Uterus (tissue), 4 donors: Measurements from ENCODE around the gene KCNJ10. TPM values are rescaled to one million over a fixed set of nuclear protein-coding genes. Genes with fewer than 3 reads are reported as not detected.

ENCODE experiments used
- DNase-seq, 2 donors: peaks; one replicate each; pipeline ENCODE4 v3.0.0-alpha.2; 2019 to 2020
- H3K27ac ChIP-seq, 2 donors: fragments of 200-600 bp; sonication (generic); 1 replicate in 1 of 2; 2 replicates in 1 of 2; pipeline ENCODE4 v1.5.1; 2016 to 2018
- H3K27me3 ChIP-seq, 2 donors: fragments of 200-600 bp; sonication (generic); one replicate each; pipeline ENCODE4 v1.5.1; 2018 to 2019; ENCODE audit warnings: control low read depth in 1 of 2
- H3K36me3 ChIP-seq, 2 donors: fragments of 200-600 bp; sonication (generic); one replicate each; pipeline ENCODE4 v1.5.1; 2019; ENCODE audit warnings: control low read depth in 1 of 2
- H3K4me1 ChIP-seq, 2 donors: fragments of 200-600 bp; sonication (generic); one replicate each; pipeline ENCODE4 v1.5.1; 2018 to 2019; ENCODE audit warnings: control low read depth in 1 of 2
- H3K4me3 ChIP-seq, 2 donors: fragments of 200-600 bp; sonication (generic); 1 replicate in 1 of 2; 2 replicates in 1 of 2; pipeline ENCODE4 v1.5.1; 2018 to 2019; ENCODE audit warnings: mild to moderate bottlenecking in 1 of 2
- H3K9me3 ChIP-seq, 2 donors: fragments of 200-600 bp; sonication (generic); one replicate each; pipeline ENCODE4 v1.5.1; 2019; ENCODE audit warnings: control low read depth in 1 of 2
- CTCF ChIP-seq, 4 experiments: fragments of 200-600 bp in 2 of 4; fragments of 450-650 bp in 2 of 4; sonication (generic) in 2 of 4; IDR thresholded peaks; one replicate each; pipeline ENCODE4 v1.5.1; 2016 to 2019; ENCODE audit warnings: antibody characterized with exemption in 4 of 4, mild to moderate bottlenecking in 2 of 4, moderate library complexity in 1 of 4
- POLR2A ChIP-seq, 2 donors: fragments of 450-650 bp; IDR thresholded peaks; one replicate each; pipeline ENCODE4 v1.6.1; 2016; ENCODE audit warnings: antibody characterized with exemption in 2 of 2, mild to moderate bottlenecking in 1 of 2, moderate library complexity in 1 of 2
- intact Hi-C: fragments of 100-400 bp; cut with DNase I; formaldehyde crosslinking; loops from one replicate; pipeline ENCODE4 v1.15.1; 2023; ENCODE audit warnings: low total_unique reads
- total RNA-seq, 4 donors: library from RNA; depleted of rRNA in 3 of 4; stranded (reverse); fragments of >200 nt in 3 of 4; gene quantifications; one replicate each; pipeline versions ENCODE4 v1.1.0 to v1.2.4, GENCODE V29; 2014 to 2023
- donor health status: DM: yes; HTN: yes; CAD: no.

Gene KCNJ10
- total RNA-seq, 4 donors from 2014 or later, result 0.58 TPM; not detected in 3

GRCh38 chr1:160070243-160071163 is 543 bp upstream of the KCNJ10 start:
- Histone ChIP-seq H3K27me3 (no peaks in the 10 kb centered on the region), H3K9me3 (no peaks in the 10 kb centered on the region), H3K36me3 (no peaks in the 10 kb centered on the region), H3K27ac (no peak overlapping the region), H3K4me3 (peak overlapping the region; percentile 30 to 52), H3K4me1 (no peaks in the 10 kb centered on the region)
- DNase-seq, result peak; percentile 67 to 78
- intact Hi-C loops, result no loop called here
- TF ChIP-seq POLR2A (IDR thresholded peaks at IDR 0.05), result no peak
- TF ChIP-seq CTCF (IDR thresholded peaks at IDR 0.05), result no peak

GRCh38 chr1:160068225-160068624 is 1.7 kb downstream of the KCNJ10 start:
- H3K9me3 ChIP-seq, result no peaks in the 10 kb centered on the region
- DNase-seq, result no peak
- no peak overlapping the region for H3K27ac ChIP-seq
- no peaks in the 10 kb centered on the region for H3K27me3 ChIP-seq
- H3K4me3 ChIP-seq, result no peak overlapping the region
- no peaks in the 10 kb centered on the region for H3K36me3 ChIP-seq
- H3K4me1 ChIP-seq, result no peaks in the 10 kb centered on the region
- no peak for TF ChIP-seq CTCF (IDR thresholded peaks at IDR 0.05)
- TF ChIP-seq POLR2A (IDR thresholded peaks at IDR 0.05), result no peak
- intact Hi-C loops, result no loop called here

- TF ChIP-seq POLR2A (IDR thresholded peaks at IDR 0.05) (no peak), CTCF (IDR thresholded peaks at IDR 0.05) (no peak)
- H3K27me3 ChIP-seq, result no peaks in the 10 kb centered on the region
- H3K36me3 ChIP-seq, result no peaks in the 10 kb centered on the region
- H3K4me3 ChIP-seq, result no peak overlapping the region
- DNase-seq, result peak in 1 of 2 donors; percentile 45
- H3K27ac ChIP-seq, result no peak overlapping the region
- H3K4me1 ChIP-seq, result no peaks in the 10 kb centered on the region
- intact Hi-C loops, result no loop called here
- H3K9me3 ChIP-seq, result no peaks in the 10 kb centered on the region
Observed at GRCh38 chr1:160066829-160067745, 2.9 kb downstream of the KCNJ10 start.

GRCh38 chr1:160064746-160065145 is 5.2 kb downstream of the KCNJ10 start:
- Histone ChIP-seq H3K4me3 (no peak overlapping the region), H3K4me1 (no peaks in the 10 kb centered on the region), H3K27ac (no peak overlapping the region), H3K27me3 (no peaks in the 10 kb centered on the region), H3K9me3 (no peaks in the 10 kb centered on the region), H3K36me3 (no peaks in the 10 kb centered on the region)
- no peak for TF ChIP-seq CTCF (IDR thresholded peaks at IDR 0.05)
- no peak for TF ChIP-seq POLR2A (IDR thresholded peaks at IDR 0.05)
- intact Hi-C loops, result no loop called here
- DNase-seq, result no peak
